ENCODE measurements around the gene PREX1.

Gene PREX1

GRCh38 chr20:48667889-48668413 is 159.8 kb downstream of the PREX1 start:
- Histone ChIP-seq H3K27ac (ENCODE audit: low read depth, low read length) (no peak overlapping the region), H3K9ac (ENCODE audit: low read depth in 1 of 2, low read length in 2 of 2) (no peak overlapping the region), H3K36me3 (ENCODE audit: control insufficient read depth in 1 of 2, insufficient read depth in 2 of 2, low read length in 2 of 2) (peaks cover 0 to 3% of the 10 kb centered on the region in 2 donors), H3K27me3 (ENCODE audit: control insufficient read depth in 1 of 2, insufficient read depth in 2 of 2, low read length in 2 of 2) (no peaks in the 10 kb centered on the region), H3K9me3 (ENCODE audit: control insufficient read depth in 1 of 2, low read length in 2 of 2) (no peaks in the 10 kb centered on the region), H3K4me1 (ENCODE audit: control insufficient read depth in 1 of 2, insufficient read depth in 2 of 2, low read length in 2 of 2) (peaks cover 6 to 10% of the 10 kb centered on the region in 2 donors), H3K4me3 (ENCODE audit: low read depth in 1 of 2, low read length in 2 of 2) (no peak overlapping the region)

GRCh38 chr20:48667481-48667880 is 160.3 kb downstream of the PREX1 start:
- H3K27me3 ChIP-seq (ENCODE audit: control insufficient read depth in 1 of 2, insufficient read depth in 2 of 2, low read length in 2 of 2), result no peaks in the 10 kb centered on the region
- peaks cover 6 to 10% of the 10 kb centered on the region in 2 donors for H3K4me1 ChIP-seq (ENCODE audit: control insufficient read depth in 1 of 2, insufficient read depth in 2 of 2, low read length in 2 of 2)
- no peaks in the 10 kb centered on the region for H3K9me3 ChIP-seq (ENCODE audit: control insufficient read depth in 1 of 2, low read length in 2 of 2)
- no peak overlapping the region for H3K9ac ChIP-seq (ENCODE audit: low read depth in 1 of 2, low read length in 2 of 2)
- peaks cover 0 to 3% of the 10 kb centered on the region in 2 donors for H3K36me3 ChIP-seq (ENCODE audit: control insufficient read depth in 1 of 2, insufficient read depth in 2 of 2, low read length in 2 of 2)
- no peak overlapping the region for H3K27ac ChIP-seq (ENCODE audit: low read depth, low read length)
- no peak overlapping the region for H3K4me3 ChIP-seq (ENCODE audit: low read depth in 1 of 2, low read length in 2 of 2)

GRCh38 chr20:48665785-48666184 is 162.0 kb downstream of the PREX1 start:
- H3K36me3 ChIP-seq (ENCODE audit: control insufficient read depth in 1 of 2, insufficient read depth in 2 of 2, low read length in 2 of 2), result peaks cover 0 to 3% of the 10 kb centered on the region in 2 donors
- H3K4me3 ChIP-seq (ENCODE audit: low read depth in 1 of 2, low read length in 2 of 2), result no peak overlapping the region
- H3K27me3 ChIP-seq (ENCODE audit: control insufficient read depth in 1 of 2, insufficient read depth in 2 of 2, low read length in 2 of 2), result no peaks in the 10 kb centered on the region
- peaks cover 6 to 10% of the 10 kb centered on the region in 2 donors for H3K4me1 ChIP-seq (ENCODE audit: control insufficient read depth in 1 of 2, insufficient read depth in 2 of 2, low read length in 2 of 2)
- H3K9me3 ChIP-seq (ENCODE audit: control insufficient read depth in 1 of 2, low read length in 2 of 2), result no peaks in the 10 kb centered on the region
- no peak overlapping the region for H3K27ac ChIP-seq (ENCODE audit: low read depth, low read length)
- H3K9ac ChIP-seq (ENCODE audit: low read depth in 1 of 2, low read length in 2 of 2), result no peak overlapping the region

GRCh38 chr20:48662711-48663110 is 165.1 kb downstream of the PREX1 start:
- Histone ChIP-seq H3K27ac (ENCODE audit: low read depth, low read length) (no peak overlapping the region), H3K9me3 (ENCODE audit: control insufficient read depth in 1 of 2, low read length in 2 of 2) (no peaks in the 10 kb centered on the region), H3K9ac (ENCODE audit: low read depth in 1 of 2, low read length in 2 of 2) (no peak overlapping the region), H3K27me3 (ENCODE audit: control insufficient read depth in 1 of 2, insufficient read depth in 2 of 2, low read length in 2 of 2) (no peaks in the 10 kb centered on the region), H3K4me3 (ENCODE audit: low read depth in 1 of 2, low read length in 2 of 2) (no peak overlapping the region), H3K36me3 (ENCODE audit: control insufficient read depth in 1 of 2, insufficient read depth in 2 of 2, low read length in 2 of 2) (peaks cover 0 to 7% of the 10 kb centered on the region in 2 donors), H3K4me1 (ENCODE audit: control insufficient read depth in 1 of 2, insufficient read depth in 2 of 2, low read length in 2 of 2) (peaks cover 0 to 1% of the 10 kb centered on the region in 2 donors)

- Histone ChIP-seq H3K4me1 (ENCODE audit: control insufficient read depth in 1 of 2, insufficient read depth in 2 of 2, low read length in 2 of 2) (peaks cover 0 to 3% of the 10 kb centered on the region in 2 donors), H3K27me3 (ENCODE audit: control insufficient read depth in 1 of 2, insufficient read depth in 2 of 2, low read length in 2 of 2) (no peaks in the 10 kb centered on the region), H3K9me3 (ENCODE audit: control insufficient read depth in 1 of 2, low read length in 2 of 2) (no peaks in the 10 kb centered on the region), H3K9ac (ENCODE audit: low read depth in 1 of 2, low read length in 2 of 2) (no peak overlapping the region), H3K27ac (ENCODE audit: low read depth, low read length) (no peak overlapping the region), H3K4me3 (ENCODE audit: low read depth in 1 of 2, low read length in 2 of 2) (no peak overlapping the region), H3K36me3 (ENCODE audit: control insufficient read depth in 1 of 2, insufficient read depth in 2 of 2, low read length in 2 of 2) (peaks cover 0 to 15% of the 10 kb centered on the region in 2 donors)
Measured at GRCh38 chr20:48661575-48662455, 166.0 kb downstream of the PREX1 start.

GRCh38 chr20:48660788-48661187 is 167.0 kb downstream of the PREX1 start:
- no peak overlapping the region for H3K27ac ChIP-seq (ENCODE audit: low read depth, low read length)
- H3K4me3 ChIP-seq (ENCODE audit: low read depth in 1 of 2, low read length in 2 of 2), result no peak overlapping the region
- H3K9ac ChIP-seq (ENCODE audit: low read depth in 1 of 2, low read length in 2 of 2), result no peak overlapping the region
- no peaks in the 10 kb centered on the region for H3K9me3 ChIP-seq (ENCODE audit: control insufficient read depth in 1 of 2, low read length in 2 of 2)
- peaks cover 0 to 3% of the 10 kb centered on the region in 2 donors for H3K4me1 ChIP-seq (ENCODE audit: control insufficient read depth in 1 of 2, insufficient read depth in 2 of 2, low read length in 2 of 2)
- peaks cover 0 to 20% of the 10 kb centered on the region in 2 donors for H3K36me3 ChIP-seq (ENCODE audit: control insufficient read depth in 1 of 2, insufficient read depth in 2 of 2, low read length in 2 of 2)
- H3K27me3 ChIP-seq (ENCODE audit: control insufficient read depth in 1 of 2, insufficient read depth in 2 of 2, low read length in 2 of 2), result no peaks in the 10 kb centered on the region

GRCh38 chr20:48659858-48660257 is 167.9 kb downstream of the PREX1 start:
- peaks cover 0 to 3% of the 10 kb centered on the region in 2 donors for H3K4me1 ChIP-seq (ENCODE audit: control insufficient read depth in 1 of 2, insufficient read depth in 2 of 2, low read length in 2 of 2)
- no peaks in the 10 kb centered on the region for H3K27me3 ChIP-seq (ENCODE audit: control insufficient read depth in 1 of 2, insufficient read depth in 2 of 2, low read length in 2 of 2)
- no peak overlapping the region for H3K4me3 ChIP-seq (ENCODE audit: low read depth in 1 of 2, low read length in 2 of 2)
- H3K9me3 ChIP-seq (ENCODE audit: control insufficient read depth in 1 of 2, low read length in 2 of 2), result no peaks in the 10 kb centered on the region
- H3K9ac ChIP-seq (ENCODE audit: low read depth in 1 of 2, low read length in 2 of 2), result no peak overlapping the region
- H3K36me3 ChIP-seq (ENCODE audit: control insufficient read depth in 1 of 2, insufficient read depth in 2 of 2, low read length in 2 of 2), result peaks cover 0 to 22% of the 10 kb centered on the region in 2 donors
- no peak overlapping the region for H3K27ac ChIP-seq (ENCODE audit: low read depth, low read length)

- H3K4me1 ChIP-seq (ENCODE audit: control insufficient read depth in 1 of 2, insufficient read depth in 2 of 2, low read length in 2 of 2), result peaks cover 0 to 3% of the 10 kb centered on the region in 2 donors
- no peak overlapping the region for H3K4me3 ChIP-seq (ENCODE audit: low read depth in 1 of 2, low read length in 2 of 2)
- no peak overlapping the region for H3K27ac ChIP-seq (ENCODE audit: low read depth, low read length)
- H3K9ac ChIP-seq (ENCODE audit: low read depth in 1 of 2, low read length in 2 of 2), result no peak overlapping the region
- no peaks in the 10 kb centered on the region for H3K9me3 ChIP-seq (ENCODE audit: control insufficient read depth in 1 of 2, low read length in 2 of 2)
- H3K27me3 ChIP-seq (ENCODE audit: control insufficient read depth in 1 of 2, insufficient read depth in 2 of 2, low read length in 2 of 2), result no peaks in the 10 kb centered on the region
- peaks cover 4 to 22% of the 10 kb centered on the region in 2 donors for H3K36me3 ChIP-seq (ENCODE audit: control insufficient read depth in 1 of 2, insufficient read depth in 2 of 2, low read length in 2 of 2)
Measured at GRCh38 chr20:48658505-48658904, 169.3 kb downstream of the PREX1 start.

GRCh38 chr20:48658198-48658476 is 169.7 kb downstream of the PREX1 start:
- Histone ChIP-seq H3K27me3 (ENCODE audit: control insufficient read depth in 1 of 2, insufficient read depth in 2 of 2, low read length in 2 of 2) (no peaks in the 10 kb centered on the region), H3K9ac (ENCODE audit: low read depth in 1 of 2, low read length in 2 of 2) (no peak overlapping the region), H3K36me3 (ENCODE audit: control insufficient read depth in 1 of 2, insufficient read depth in 2 of 2, low read length in 2 of 2) (peaks cover 4 to 25% of the 10 kb centered on the region in 2 donors), H3K4me1 (ENCODE audit: control insufficient read depth in 1 of 2, insufficient read depth in 2 of 2, low read length in 2 of 2) (peaks cover 0 to 3% of the 10 kb centered on the region in 2 donors), H3K4me3 (ENCODE audit: low read depth in 1 of 2, low read length in 2 of 2) (no peak overlapping the region), H3K9me3 (ENCODE audit: control insufficient read depth in 1 of 2, low read length in 2 of 2) (no peaks in the 10 kb centered on the region), H3K27ac (ENCODE audit: low read depth, low read length) (no peak overlapping the region)

- Histone ChIP-seq H3K4me3 (ENCODE audit: low read depth in 1 of 2, low read length in 2 of 2) (no peak overlapping the region), H3K27me3 (ENCODE audit: control insufficient read depth in 1 of 2, insufficient read depth in 2 of 2, low read length in 2 of 2) (no peaks in the 10 kb centered on the region), H3K36me3 (ENCODE audit: control insufficient read depth in 1 of 2, insufficient read depth in 2 of 2, low read length in 2 of 2) (peaks cover 4 to 28% of the 10 kb centered on the region in 2 donors), H3K9me3 (ENCODE audit: control insufficient read depth in 1 of 2, low read length in 2 of 2) (no peaks in the 10 kb centered on the region), H3K4me1 (ENCODE audit: control insufficient read depth in 1 of 2, insufficient read depth in 2 of 2, low read length in 2 of 2) (peaks cover 0 to 3% of the 10 kb centered on the region in 2 donors), H3K27ac (ENCODE audit: low read depth, low read length) (no peak overlapping the region), H3K9ac (ENCODE audit: low read depth in 1 of 2, low read length in 2 of 2) (no peak overlapping the region)
Measured at GRCh38 chr20:48657426-48658197, 170.2 kb downstream of the PREX1 start.
